OCI-LY1 (cell line): Measurements from ENCODE around the gene CAMK4.

Source experiments
- H2AFZ ChIP-seq: fragments of 200-600 bp; sonication (generic), shearing (Covaris generic); 2 replicates; pipeline ENCODE4 v1.6.0; 2014; ENCODE audit warnings: antibody characterized with exemption, mild to moderate bottlenecking, low read length
- H3F3A ChIP-seq: fragments of 200-600 bp; sonication (generic), shearing (Covaris generic); 2 replicates; pipeline ENCODE4 v1.6.0; 2014; ENCODE audit warnings: mild to moderate bottlenecking, antibody characterized with exemption, low read length, moderate library complexity; ENCODE audit not compliant: insufficient read depth
- H3K27ac ChIP-seq: fragments of 200-600 bp; sonication (generic); 2 replicates; pipeline ENCODE4 v1.5.1; 2014; ENCODE audit warnings: low read length, mixed run types, mild to moderate bottlenecking, low read depth; ENCODE audit not compliant: poor library complexity, severe bottlenecking
- H3K27me3 ChIP-seq: fragments of 200-600 bp; sonication (generic); 2 replicates; pipeline ENCODE4 v1.6.0; 2014; ENCODE audit warnings: antibody characterized with exemption, mild to moderate bottlenecking, low read length, moderate library complexity; ENCODE audit not compliant: insufficient read depth
- H3K36me3 ChIP-seq: fragments of 200-600 bp; sonication (generic); 2 replicates; pipeline ENCODE4 v1.6.1; 2014; ENCODE audit warnings: mild to moderate bottlenecking, antibody characterized with exemption, low read length, moderate library complexity, mixed read lengths; ENCODE audit not compliant: insufficient read depth
- H3K4me1 ChIP-seq: fragments of 200-600 bp; sonication (generic); 2 replicates; pipeline ENCODE4 v1.5.1; 2014; ENCODE audit warnings: mild to moderate bottlenecking, low read length, moderate library complexity; ENCODE audit not compliant: insufficient read depth, severe bottlenecking
- H3K4me2 ChIP-seq: fragments of 200-600 bp; sonication (generic), shearing (Covaris generic); 2 replicates; pipeline ENCODE4 v1.6.1; 2014; ENCODE audit warnings: low read length
- H3K4me3 ChIP-seq: fragments of 200-600 bp; sonication (generic); 2 replicates; pipeline ENCODE4 v1.5.1; 2014; ENCODE audit warnings: low read length, low read depth, mild to moderate bottlenecking, mixed read lengths; ENCODE audit not compliant: poor library complexity, severe bottlenecking
- H3K79me2 ChIP-seq: fragments of 200-600 bp; shearing (Covaris generic); 2 replicates; pipeline ENCODE4 v1.6.1; 2016; ENCODE audit warnings: mixed run types, low read length, mixed read lengths; ENCODE audit not compliant: insufficient read depth
- H3K9ac ChIP-seq: fragments of 200-600 bp; sonication (generic), shearing (Covaris generic); 2 replicates; pipeline ENCODE4 v1.6.1; 2014; ENCODE audit warnings: mild to moderate bottlenecking, low read length, mixed read lengths
- H3K9me2 ChIP-seq: fragments of 200-600 bp; sonication (generic), shearing (Covaris generic); 2 replicates; pipeline ENCODE4 v1.6.1; 2014; ENCODE audit warnings: low read depth, mild to moderate bottlenecking, low read length, mixed read lengths
- H3K9me3 ChIP-seq: fragments of 200-600 bp; shearing (Covaris generic); 2 replicates; pipeline ENCODE4 v1.6.1; 2014; ENCODE audit warnings: low read length, mixed read lengths
- H4K20me1 ChIP-seq: fragments of 200-600 bp; sonication (generic), shearing (Covaris generic); 2 replicates; pipeline ENCODE4 v1.6.0; 2016; ENCODE audit warnings: mild to moderate bottlenecking, low read length; ENCODE audit not compliant: insufficient read depth
- EZH2 ChIP-seq: fragments of 200-600 bp; sonication (generic), shearing (Covaris generic); IDR thresholded peaks from 2 replicates; pipeline ENCODE4 v1.8.0; 2017; ENCODE audit warnings: borderline replicate concordance, mixed run types, mild to moderate bottlenecking, antibody characterized with exemption, low read length, moderate library complexity, mixed read lengths
- TF ChIP-seq, protein P1 (sequence below): fragments of 200-600 bp; sonication (generic), shearing (Covaris generic); IDR thresholded peaks from 2 replicates; pipeline ENCODE4 v1.5.1; 2017; ENCODE audit warnings: mild to moderate bottlenecking, antibody characterized with exemption, low read length, moderate library complexity, mixed read lengths

CAMK4 gene

DNA sequence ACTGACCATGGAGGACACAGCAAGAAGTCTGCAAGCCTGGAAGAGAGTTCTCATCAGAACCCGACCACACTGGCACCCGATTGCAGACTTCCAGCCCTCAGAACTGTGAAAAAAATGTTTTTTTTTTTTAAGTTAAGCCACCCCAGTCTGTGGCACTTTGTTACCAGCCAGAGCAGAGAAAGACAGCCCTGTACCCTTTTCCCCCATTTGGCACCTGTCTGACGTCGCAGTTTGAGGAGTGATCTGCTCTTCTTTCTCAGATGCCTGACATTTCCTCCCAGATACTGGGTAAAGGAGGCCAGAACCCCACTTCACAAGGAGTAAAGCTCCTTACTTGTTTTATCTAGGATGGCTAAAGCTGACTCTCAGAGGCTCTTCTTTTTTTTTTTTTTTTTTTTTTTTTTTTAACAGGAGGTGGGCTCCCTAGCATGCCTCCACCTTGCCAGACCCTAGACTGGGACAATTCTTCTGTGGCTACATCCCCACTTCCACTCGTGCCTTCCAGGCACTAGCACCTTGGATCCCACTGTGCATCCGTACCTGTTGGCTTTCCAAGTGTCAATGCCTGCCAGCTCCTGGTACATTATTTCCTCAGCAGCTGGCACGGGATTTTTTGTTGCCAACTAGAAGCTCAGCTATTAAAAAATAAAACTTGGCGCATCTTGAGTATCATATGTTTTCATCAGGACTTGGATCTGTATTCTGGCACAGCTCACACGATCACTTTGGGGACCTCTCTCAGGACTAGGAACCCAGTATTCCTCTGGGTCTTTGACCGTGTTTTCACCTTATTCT is 14.4 kb downstream of the CAMK4 start:
- peak overlapping the region; percentile 28 for H3K4me3 ChIP-seq
- no peaks in the 10 kb centered on the region for H3K27me3 ChIP-seq
- no peaks in the 10 kb centered on the region for H3F3A ChIP-seq
- peak overlapping the region; percentile 50 for H3K9ac ChIP-seq
- no peaks in the 10 kb centered on the region for H3K9me3 ChIP-seq
- peaks cover 12% of the 10 kb centered on the region; the same call in 1 of the 2 replicates for H3K36me3 ChIP-seq
- TF ChIP-seq EZH2, result no peak
- TF ChIP-seq, protein P1, sequence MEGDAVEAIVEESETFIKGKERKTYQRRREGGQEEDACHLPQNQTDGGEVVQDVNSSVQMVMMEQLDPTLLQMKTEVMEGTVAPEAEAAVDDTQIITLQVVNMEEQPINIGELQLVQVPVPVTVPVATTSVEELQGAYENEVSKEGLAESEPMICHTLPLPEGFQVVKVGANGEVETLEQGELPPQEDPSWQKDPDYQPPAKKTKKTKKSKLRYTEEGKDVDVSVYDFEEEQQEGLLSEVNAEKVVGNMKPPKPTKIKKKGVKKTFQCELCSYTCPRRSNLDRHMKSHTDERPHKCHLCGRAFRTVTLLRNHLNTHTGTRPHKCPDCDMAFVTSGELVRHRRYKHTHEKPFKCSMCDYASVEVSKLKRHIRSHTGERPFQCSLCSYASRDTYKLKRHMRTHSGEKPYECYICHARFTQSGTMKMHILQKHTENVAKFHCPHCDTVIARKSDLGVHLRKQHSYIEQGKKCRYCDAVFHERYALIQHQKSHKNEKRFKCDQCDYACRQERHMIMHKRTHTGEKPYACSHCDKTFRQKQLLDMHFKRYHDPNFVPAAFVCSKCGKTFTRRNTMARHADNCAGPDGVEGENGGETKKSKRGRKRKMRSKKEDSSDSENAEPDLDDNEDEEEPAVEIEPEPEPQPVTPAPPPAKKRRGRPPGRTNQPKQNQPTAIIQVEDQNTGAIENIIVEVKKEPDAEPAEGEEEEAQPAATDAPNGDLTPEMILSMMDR, result no peak
- H3K9me2 ChIP-seq, result no peaks in the 10 kb centered on the region
- peak overlapping the region; percentile 70 for H3K4me2 ChIP-seq
- H3K4me1 ChIP-seq, result peaks cover 99% of the 10 kb centered on the region
- no peaks in the 10 kb centered on the region for H4K20me1 ChIP-seq
- H2AFZ ChIP-seq, result no peak overlapping the region
- peak overlapping the region; percentile 98 for H3K27ac ChIP-seq
- peaks cover 96% of the 10 kb centered on the region for H3K79me2 ChIP-seq

DNA sequence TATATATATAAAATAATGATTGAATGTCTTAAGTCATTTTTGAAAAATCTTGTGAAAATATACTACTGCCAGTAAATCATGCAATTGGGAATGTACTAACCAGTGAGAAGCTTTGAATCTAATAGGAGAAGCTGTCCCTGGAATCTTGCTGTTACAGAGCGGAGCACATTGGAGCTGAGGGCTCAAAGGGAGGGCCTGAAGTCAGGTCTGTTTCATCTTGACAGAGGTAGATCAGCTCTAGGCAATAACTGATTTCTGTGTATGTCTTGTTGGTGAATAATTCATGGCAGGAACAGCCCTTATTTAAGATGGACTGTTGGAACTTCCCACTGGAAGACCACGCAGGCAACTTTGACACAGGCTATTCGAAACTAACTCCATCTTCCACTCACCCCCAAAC is 17.5 kb downstream of the CAMK4 start:
- H3K9ac ChIP-seq, result no peak overlapping the region

DNA sequence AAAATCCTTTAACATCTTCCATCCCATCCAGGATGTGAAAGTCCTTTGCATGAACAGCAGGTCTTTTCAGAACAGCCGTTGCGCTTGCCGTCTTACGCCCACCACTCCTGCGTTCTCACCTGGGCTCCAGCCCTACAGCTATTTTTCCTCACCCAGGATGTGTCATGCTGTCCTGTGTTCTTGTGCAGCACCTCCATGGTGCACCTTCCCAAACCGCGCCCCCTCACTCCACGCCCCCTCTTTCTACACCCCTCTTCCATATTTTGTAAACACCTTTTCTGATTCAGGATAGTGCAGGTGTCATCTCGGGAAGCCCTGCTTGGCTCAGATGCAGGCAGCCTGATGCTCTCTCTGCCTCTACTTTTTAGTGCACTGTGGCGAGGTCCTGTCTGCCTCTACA is 18.4 kb downstream of the CAMK4 start:
- Histone ChIP-seq H3K9ac (no peak overlapping the region; the same call in 1 of the 2 replicates), H3K4me3 (peak overlapping the region; percentile 2), H3K36me3 (peaks cover 27% of the 10 kb centered on the region; the same call in 1 of the 2 replicates), H3K9me3 (no peaks in the 10 kb centered on the region), H3F3A (no peaks in the 10 kb centered on the region), H2AFZ (no peak overlapping the region), H4K20me1 (no peaks in the 10 kb centered on the region), H3K4me2 (peak overlapping the region; percentile 33; the same call in 1 of the 2 replicates), H3K79me2 (peaks cover 89% of the 10 kb centered on the region), H3K27me3 (no peaks in the 10 kb centered on the region), H3K9me2 (no peaks in the 10 kb centered on the region), H3K27ac (peak overlapping the region; percentile 67), H3K4me1 (peaks cover 94% of the 10 kb centered on the region)
- no peak for TF ChIP-seq EZH2
- TF ChIP-seq, protein P1, result no peak

More for the DNA sequence above, 17.5 kb downstream of the CAMK4 start:
- H3K9me3 ChIP-seq, result no peaks in the 10 kb centered on the region
- no peak overlapping the region for H3K4me2 ChIP-seq
- H3K79me2 ChIP-seq, result peaks cover 92% of the 10 kb centered on the region
- H4K20me1 ChIP-seq, result no peaks in the 10 kb centered on the region
- H2AFZ ChIP-seq, result no peak overlapping the region
- H3K27ac ChIP-seq, result peak overlapping the region; percentile 67
- peaks cover 97% of the 10 kb centered on the region for H3K4me1 ChIP-seq
- H3K9me2 ChIP-seq, result no peaks in the 10 kb centered on the region
- no peaks in the 10 kb centered on the region for H3K27me3 ChIP-seq
- peaks cover 26% of the 10 kb centered on the region; the same call in 1 of the 2 replicates for H3K36me3 ChIP-seq
- TF ChIP-seq EZH2, result no peak
- TF ChIP-seq, protein P1, result no peak
- no peaks in the 10 kb centered on the region for H3F3A ChIP-seq
- H3K4me3 ChIP-seq, result no peak overlapping the region
